ENCODE data around the gene CDH4.

DNA sequence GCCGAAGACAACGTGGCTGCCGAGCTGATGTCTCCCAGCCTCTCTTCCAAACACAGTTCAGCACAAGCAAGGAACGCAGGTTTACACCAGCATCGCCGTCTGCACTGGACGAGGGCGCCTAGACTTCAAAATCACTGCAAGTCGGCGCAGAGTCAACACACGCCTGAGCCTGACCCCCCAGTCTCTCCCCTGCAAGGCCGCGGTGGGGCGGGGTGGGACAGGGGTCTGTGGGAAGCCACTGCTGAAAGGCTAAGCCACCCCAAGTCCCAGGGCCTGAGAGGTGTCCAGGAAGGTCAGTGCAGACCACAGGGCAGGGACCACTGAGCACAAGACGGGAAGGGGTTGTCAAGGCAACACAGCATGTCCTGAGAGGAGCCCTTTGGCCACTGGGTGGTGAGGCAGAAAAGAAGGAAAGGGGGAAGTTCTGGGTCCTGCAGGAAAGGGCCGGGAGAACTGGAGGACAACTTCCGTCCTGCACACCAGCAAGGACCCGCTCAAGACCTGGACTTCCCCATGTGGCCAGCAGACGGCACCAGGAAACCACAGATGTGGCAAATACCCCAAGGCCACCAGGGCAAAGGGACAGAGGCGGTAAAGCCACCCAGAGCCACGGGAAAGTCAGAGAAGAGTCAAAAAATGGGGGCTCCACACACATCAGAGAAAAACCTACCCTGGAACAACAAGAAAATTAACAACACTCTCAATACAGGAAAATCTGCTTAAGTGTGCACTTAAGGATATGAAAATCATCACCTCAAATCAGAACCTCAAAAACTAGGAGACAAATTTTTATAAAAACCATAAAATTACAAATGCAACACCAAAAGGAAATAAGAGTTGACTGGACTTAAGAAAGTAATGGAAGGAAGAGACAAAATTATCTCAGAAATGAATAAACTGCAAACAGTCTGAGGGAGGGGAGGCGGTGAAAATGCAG, 728.9 kb downstream of the CDH4 start:
- TF ChIP-seq, protein P1, sequence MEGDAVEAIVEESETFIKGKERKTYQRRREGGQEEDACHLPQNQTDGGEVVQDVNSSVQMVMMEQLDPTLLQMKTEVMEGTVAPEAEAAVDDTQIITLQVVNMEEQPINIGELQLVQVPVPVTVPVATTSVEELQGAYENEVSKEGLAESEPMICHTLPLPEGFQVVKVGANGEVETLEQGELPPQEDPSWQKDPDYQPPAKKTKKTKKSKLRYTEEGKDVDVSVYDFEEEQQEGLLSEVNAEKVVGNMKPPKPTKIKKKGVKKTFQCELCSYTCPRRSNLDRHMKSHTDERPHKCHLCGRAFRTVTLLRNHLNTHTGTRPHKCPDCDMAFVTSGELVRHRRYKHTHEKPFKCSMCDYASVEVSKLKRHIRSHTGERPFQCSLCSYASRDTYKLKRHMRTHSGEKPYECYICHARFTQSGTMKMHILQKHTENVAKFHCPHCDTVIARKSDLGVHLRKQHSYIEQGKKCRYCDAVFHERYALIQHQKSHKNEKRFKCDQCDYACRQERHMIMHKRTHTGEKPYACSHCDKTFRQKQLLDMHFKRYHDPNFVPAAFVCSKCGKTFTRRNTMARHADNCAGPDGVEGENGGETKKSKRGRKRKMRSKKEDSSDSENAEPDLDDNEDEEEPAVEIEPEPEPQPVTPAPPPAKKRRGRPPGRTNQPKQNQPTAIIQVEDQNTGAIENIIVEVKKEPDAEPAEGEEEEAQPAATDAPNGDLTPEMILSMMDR (conservative IDR thresholded peaks at IDR 0.05; ENCODE audit: low read depth, low read length) = 0 out of 2 replicates have a peak, but pooled peaks have one; percentile 12
- TF ChIP-seq CHD1 (IDR thresholded peaks at IDR 0.05; ENCODE audit: low read depth, low read length) (no peak), POLR2A (IDR thresholded peaks at IDR 0.05; ENCODE audit: low read depth, low read length) (no peak)

All from IMR-90 (cell line).